Thyroid gland (tissue), 4 donors: ENCODE results near the gene COQ3. TPM values are rescaled to one million over a fixed set of nuclear protein-coding genes. Genes with fewer than 3 reads are reported as not detected.

Experiments
- DNase-seq, 2 donors: peaks; one replicate each; pipeline ENCODE4 v3.0.0-alpha.2; 2019
- H3K27ac ChIP-seq, 3 donors: fragments of 200-600 bp; sonication (generic); 1 replicate in 2 of 3; 2 replicates in 1 of 3; pipeline ENCODE4 v1.5.1; 2016 to 2019; ENCODE audit warnings: mild to moderate bottlenecking in 1 of 3, moderate library complexity in 1 of 3
- H3K27me3 ChIP-seq: fragments of 200-600 bp; sonication (generic); one replicate; pipeline ENCODE4 v1.5.1; 2019
- H3K36me3 ChIP-seq, 2 donors: fragments of 200-600 bp; sonication (generic); one replicate each; pipeline ENCODE4 v1.5.1; 2016 to 2019
- H3K4me1 ChIP-seq, 2 donors: fragments of 200-600 bp; sonication (generic); one replicate each; pipeline ENCODE4 v1.5.1; 2017 to 2019
- H3K4me3 ChIP-seq, 3 donors: fragments of 200-600 bp; sonication (generic); replicated peaks in 1 of 3; 1 replicate in 2 of 3; 2 replicates in 1 of 3; pipeline ENCODE4 v1.5.1; 2016; ENCODE audit warnings: mild to moderate bottlenecking in 1 of 3
- H3K9me3 ChIP-seq: fragments of 200-600 bp; sonication (generic); one replicate; pipeline ENCODE4 v1.5.1; 2017
- POLR2A ChIP-seq, 2 donors: fragments of 450-650 bp; IDR thresholded peaks; one replicate each; pipeline ENCODE4 v1.6.1; 2017; ENCODE audit warnings: antibody characterized with exemption in 2 of 2, mild to moderate bottlenecking in 2 of 2, moderate library complexity in 1 of 2
- WGBS, 2 donors: methylation state at CpG; one replicate each; pipeline ENCODE4 v1.1.5; 2017; 5-methylcytosine and 5-hydroxymethylcytosine counted together
- intact Hi-C: fragments of 100-400 bp; cut with DNase I; formaldehyde crosslinking; loops from one replicate; pipeline ENCODE4 v1.15.1; 2023
- total RNA-seq, 4 donors: library from RNA; depleted of rRNA; stranded (reverse); fragments of >200 nt; gene quantifications; one replicate each; pipeline ENCODE4 v1.2.3, GENCODE V29; 2016
- TF ChIP-seq, protein P1 (sequence below), 6 experiments: fragments of 200-600 bp in 3 of 6; fragments of 450-650 bp in 3 of 6; sonication (generic) in 3 of 6; IDR thresholded peaks; one replicate each; pipeline ENCODE4 v1.5.1; 2016 to 2019; ENCODE audit warnings: antibody characterized with exemption in 6 of 6, mild to moderate bottlenecking in 2 of 6, inconsistent platforms in 1 of 6, moderate library complexity in 1 of 6

The COQ3 gene
- total RNA-seq, 4 donors from 2014 or later = 5.2 to 7.0 (median 5.8) TPM

DNA sequence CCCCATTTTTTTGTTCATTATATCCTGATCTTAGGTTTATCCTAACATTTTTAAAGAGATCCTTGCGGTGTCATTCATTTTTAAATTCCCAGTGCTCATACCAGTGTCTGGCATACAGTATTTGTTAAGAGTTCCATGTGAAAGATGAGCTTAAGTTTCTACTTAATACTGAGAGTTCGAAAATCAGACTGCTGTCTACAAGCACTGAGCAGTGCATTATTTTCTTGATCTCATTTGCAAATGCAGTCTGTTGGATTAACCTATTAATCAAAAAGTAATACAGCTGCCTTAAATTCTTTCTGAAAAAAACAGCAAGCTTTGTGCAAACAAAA is 663 bp downstream of the COQ3 start:
- peak overlapping the region in 2 of 3 donors; percentile 58 to 70 for H3K4me3 ChIP-seq
- H3K27me3 ChIP-seq = no peaks in the 10 kb centered on the region
- peak overlapping the region in 2 of 3 donors; percentile 81 to 85 for H3K27ac ChIP-seq
- TF ChIP-seq, protein P1, sequence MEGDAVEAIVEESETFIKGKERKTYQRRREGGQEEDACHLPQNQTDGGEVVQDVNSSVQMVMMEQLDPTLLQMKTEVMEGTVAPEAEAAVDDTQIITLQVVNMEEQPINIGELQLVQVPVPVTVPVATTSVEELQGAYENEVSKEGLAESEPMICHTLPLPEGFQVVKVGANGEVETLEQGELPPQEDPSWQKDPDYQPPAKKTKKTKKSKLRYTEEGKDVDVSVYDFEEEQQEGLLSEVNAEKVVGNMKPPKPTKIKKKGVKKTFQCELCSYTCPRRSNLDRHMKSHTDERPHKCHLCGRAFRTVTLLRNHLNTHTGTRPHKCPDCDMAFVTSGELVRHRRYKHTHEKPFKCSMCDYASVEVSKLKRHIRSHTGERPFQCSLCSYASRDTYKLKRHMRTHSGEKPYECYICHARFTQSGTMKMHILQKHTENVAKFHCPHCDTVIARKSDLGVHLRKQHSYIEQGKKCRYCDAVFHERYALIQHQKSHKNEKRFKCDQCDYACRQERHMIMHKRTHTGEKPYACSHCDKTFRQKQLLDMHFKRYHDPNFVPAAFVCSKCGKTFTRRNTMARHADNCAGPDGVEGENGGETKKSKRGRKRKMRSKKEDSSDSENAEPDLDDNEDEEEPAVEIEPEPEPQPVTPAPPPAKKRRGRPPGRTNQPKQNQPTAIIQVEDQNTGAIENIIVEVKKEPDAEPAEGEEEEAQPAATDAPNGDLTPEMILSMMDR (IDR thresholded peaks at IDR 0.05) = no peak
- TF ChIP-seq POLR2A (IDR thresholded peaks at IDR 0.05) = no peak
- no peaks in the 10 kb centered on the region for H3K36me3 ChIP-seq
- WGBS, 2 donors = 18 to 21% methylated on average over 2 of the region's 2 CpGs
- no peaks in the 10 kb centered on the region for H3K9me3 ChIP-seq
- H3K4me1 ChIP-seq = no peaks in the 10 kb centered on the region
- intact Hi-C loops = no loop called here
- DNase-seq = no peak

DNA sequence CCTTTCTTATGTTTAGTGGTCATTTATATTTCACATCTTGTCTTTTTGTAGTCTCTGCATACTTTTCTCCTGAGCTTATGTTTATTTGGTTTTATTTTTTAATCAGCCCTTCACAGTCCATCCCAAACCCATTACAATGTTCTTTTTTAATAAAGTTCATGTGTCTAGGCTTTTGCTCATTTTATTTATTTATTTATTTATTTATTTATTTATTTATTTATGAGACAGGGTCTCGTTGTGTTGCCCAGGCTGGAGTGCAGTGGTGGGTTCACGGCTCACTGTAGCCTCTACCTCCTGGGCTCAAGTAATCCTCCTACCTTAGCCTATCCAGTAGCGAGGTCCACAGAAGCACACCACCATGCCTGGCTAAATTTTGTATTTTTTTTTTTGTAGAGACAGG is 3.1 kb downstream of the COQ3 start:
- H3K27ac ChIP-seq = no peak overlapping the region
- H3K27me3 ChIP-seq = no peaks in the 10 kb centered on the region
- no peaks in the 10 kb centered on the region for H3K4me1 ChIP-seq
- intact Hi-C loops = no loop called here
- no peaks in the 10 kb centered on the region for H3K36me3 ChIP-seq
- DNase-seq = no peak
- WGBS, 2 donors = 94 to 97% methylated on average over 3 of the region's 3 CpGs
- no peaks in the 10 kb centered on the region for H3K9me3 ChIP-seq
- no peak for TF ChIP-seq POLR2A (IDR thresholded peaks at IDR 0.05)
- TF ChIP-seq, protein P1 (IDR thresholded peaks at IDR 0.05) = no peak
- no peak overlapping the region for H3K4me3 ChIP-seq

DNA sequence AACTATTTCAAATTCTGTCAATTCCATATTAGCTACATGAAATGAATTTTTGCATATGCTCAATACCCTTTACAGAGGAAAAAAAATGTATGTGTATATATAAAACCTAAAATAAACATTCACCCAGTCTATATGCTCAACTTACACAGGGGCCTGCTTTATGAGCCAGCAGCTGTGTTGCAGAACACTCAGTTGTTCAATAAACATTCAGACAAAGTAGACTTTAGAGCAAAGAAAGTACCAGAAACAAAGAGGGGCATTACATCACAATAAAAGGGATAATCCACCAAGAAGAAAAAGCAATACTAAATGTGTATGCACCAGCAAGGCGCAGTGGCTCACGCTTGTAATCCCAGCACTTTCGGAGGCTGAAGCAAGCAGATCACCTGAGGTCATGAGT is 9.5 kb downstream of the COQ3 start:
- H3K4me3 ChIP-seq = no peak overlapping the region
- TF ChIP-seq, protein P1 (IDR thresholded peaks at IDR 0.05) = no peak
- no peak for TF ChIP-seq POLR2A (IDR thresholded peaks at IDR 0.05)
- no peaks in the 10 kb centered on the region for H3K27me3 ChIP-seq
- H3K36me3 ChIP-seq = no peaks in the 10 kb centered on the region
- no peak overlapping the region for H3K27ac ChIP-seq
- DNase-seq = no peak
- H3K9me3 ChIP-seq = no peaks in the 10 kb centered on the region
- H3K4me1 ChIP-seq = no peaks in the 10 kb centered on the region
- WGBS, 2 donors = 92 to 97% methylated on average over 3 of the region's 3 CpGs
- intact Hi-C loops = no loop called here

DNA sequence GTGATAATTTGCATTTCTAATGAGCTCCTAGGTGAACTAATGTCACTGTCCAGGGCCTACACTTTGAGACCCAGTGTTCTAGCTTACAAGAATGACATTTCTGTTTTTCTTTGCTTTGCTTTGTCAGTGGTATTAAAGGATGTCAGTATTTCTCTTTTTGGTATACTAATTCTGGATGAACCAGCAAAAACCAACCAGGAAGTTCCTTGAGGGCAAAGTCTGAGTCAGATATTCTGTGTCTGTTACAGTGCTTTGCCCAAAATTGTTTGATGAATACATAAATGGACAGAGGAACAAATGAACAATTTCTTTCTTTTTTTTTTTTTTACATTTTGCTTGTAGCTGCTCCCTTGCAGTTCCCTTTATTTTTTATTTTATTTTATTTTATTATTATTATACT is 15.4 kb downstream of the COQ3 start:
- Histone ChIP-seq H3K9me3 (no peaks in the 10 kb centered on the region), H3K4me1 (no peaks in the 10 kb centered on the region), H3K27ac (no peak overlapping the region), H3K4me3 (no peak overlapping the region), H3K36me3 (no peaks in the 10 kb centered on the region), H3K27me3 (no peaks in the 10 kb centered on the region)
- intact Hi-C loops = no loop called here
- TF ChIP-seq, protein P1 (IDR thresholded peaks at IDR 0.05) = no peak
- no peak for TF ChIP-seq POLR2A (IDR thresholded peaks at IDR 0.05)
- no peak for DNase-seq

DNA sequence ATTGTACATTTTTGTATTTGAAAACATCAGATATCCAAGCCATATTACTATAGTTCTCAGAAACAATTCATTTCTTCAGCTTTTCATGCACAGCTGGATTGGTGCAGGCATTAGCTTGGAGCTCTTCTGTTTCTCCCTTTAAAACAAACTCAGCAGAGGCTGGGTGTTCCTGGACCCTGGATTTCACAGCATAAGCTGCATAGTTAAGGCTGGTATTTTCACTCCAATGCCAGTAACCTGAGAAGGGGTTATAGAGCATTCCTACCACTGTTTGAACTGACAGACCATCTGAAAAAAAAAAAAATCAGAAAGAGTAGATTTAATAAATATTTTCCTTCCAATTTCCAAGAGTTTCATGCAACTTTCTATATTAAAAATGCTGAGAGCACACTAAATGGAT is 24.5 kb downstream of the COQ3 start:
- no peak overlapping the region for H3K4me3 ChIP-seq
- no peaks in the 10 kb centered on the region for H3K9me3 ChIP-seq
- no peak for DNase-seq
- H3K4me1 ChIP-seq = no peaks in the 10 kb centered on the region
- TF ChIP-seq, protein P1 (IDR thresholded peaks at IDR 0.05) = no peak
- no peak for TF ChIP-seq POLR2A (IDR thresholded peaks at IDR 0.05)
- intact Hi-C loops = no loop called here
- H3K27me3 ChIP-seq = no peaks in the 10 kb centered on the region
- H3K36me3 ChIP-seq = no peaks in the 10 kb centered on the region
- no peak overlapping the region for H3K27ac ChIP-seq
